Stimulated activated CD4-positive, alpha-beta T cell treated with anti-CD3 and anti-CD28 coated beads, TNF-alpha, amount 100 ng/mL, for 24 hours (primary cell): ENCODE data around the gene STPG3.
"Not testable (repeated sequence)": the region's sequence is repeated elsewhere in the genome, so short reads cannot be mapped to it uniquely, and the experiment has no call there.

ENCODE experiments used
- DNase-seq, 3 experiments: peaks; one replicate each; pipeline ENCODE4 v3.0.0-alpha.2; 2020; ENCODE audit warnings: low read depth in 3 of 3

The STPG3 gene

DNA sequence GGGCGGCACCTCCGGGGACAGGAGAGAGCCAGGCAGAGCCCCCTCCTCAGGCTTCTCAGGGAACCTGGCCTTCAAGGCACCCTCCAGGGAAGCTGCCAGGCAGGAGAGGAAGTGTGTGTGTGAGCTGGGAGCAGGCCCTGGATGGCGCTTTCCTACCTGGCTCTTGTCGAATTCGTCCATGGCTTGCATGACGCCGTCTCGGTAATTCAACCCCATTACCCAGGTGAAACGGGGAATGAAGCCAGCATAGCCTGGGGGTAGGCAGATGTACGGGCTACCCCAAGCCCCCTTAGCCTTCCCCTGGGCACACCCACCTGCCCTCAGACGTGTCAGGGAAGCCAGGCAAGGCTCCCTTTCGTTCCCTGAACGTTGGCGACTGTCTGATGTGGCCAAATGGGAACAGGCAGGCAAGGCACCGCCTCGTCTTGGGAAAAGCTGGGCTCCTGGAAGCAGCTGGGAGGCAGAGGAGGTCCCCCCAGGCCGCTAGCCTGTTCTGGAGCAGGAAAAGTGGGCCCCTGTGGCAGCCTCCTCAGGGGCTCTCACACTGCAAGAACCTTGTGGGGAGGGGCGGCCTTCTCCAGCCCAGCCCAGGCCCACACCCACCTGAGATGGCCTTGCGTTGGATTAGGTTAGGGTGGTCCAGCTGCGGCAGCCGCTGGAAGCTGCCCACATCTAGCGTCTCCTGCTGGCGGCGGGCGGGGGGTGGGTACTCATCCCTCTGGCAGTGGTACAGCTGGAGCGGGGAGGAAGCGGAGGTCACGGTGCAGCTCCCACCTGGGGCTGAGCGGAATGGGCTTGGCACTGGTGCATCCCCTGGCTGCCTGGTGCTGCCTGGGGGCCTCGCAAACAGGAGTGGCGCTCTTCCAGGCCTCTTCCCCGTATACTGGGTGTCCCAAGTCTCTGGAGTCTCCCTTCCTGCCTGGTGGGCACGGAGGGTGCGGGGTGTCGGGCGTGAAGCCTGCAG, 6.3 kb upstream of the STPG3 start:
- peak in 1 of 3 experiments; percentile 24 for DNase-seq

DNA sequence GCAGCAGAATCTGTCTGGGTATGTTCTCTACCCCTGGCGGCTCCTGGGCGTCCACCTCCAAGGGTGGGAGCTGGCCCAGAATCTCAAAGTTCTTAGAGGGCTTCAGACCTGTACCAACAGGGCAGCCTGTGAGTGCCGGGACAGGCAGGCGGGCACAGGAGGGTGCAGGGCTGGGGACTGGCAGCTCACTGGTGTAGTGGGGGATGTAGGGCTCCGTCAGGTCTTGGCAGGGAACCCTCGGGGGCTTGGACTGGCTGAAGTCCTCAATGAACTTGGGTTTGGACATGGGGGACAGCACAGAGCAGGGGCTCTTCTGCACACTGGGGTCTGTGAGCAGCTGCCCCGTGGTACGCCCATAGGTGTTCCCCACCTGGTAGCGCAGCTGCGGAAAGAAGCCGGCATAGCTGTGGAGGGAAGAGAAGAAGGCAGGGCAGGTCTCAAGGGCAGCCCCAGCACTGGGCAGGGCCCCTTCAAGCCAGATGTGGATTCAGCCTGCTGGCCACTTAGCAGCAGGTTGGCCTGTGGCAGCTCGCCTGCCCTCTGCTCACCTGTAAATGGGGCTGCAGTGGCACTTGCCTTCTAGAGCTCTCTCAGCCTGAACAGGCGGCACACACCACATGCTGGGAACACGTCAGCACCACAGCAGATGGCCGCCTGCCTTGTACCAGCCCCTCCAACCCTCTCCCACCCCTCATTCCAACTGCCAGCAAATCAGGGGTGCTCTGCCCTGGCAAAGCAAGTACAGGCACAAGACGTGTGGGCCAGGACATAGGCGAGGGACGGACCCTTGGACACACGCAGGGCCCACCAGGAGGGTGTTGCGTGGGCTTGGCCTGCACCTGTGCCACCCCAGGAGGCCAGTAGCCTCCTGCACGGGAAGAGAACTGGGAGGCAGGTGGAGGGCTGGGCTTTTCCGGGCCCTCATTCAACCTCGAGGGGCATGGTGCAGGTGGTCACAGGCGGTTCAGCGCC, 5.3 kb upstream of the STPG3 start:
- no peak for DNase-seq

DNA sequence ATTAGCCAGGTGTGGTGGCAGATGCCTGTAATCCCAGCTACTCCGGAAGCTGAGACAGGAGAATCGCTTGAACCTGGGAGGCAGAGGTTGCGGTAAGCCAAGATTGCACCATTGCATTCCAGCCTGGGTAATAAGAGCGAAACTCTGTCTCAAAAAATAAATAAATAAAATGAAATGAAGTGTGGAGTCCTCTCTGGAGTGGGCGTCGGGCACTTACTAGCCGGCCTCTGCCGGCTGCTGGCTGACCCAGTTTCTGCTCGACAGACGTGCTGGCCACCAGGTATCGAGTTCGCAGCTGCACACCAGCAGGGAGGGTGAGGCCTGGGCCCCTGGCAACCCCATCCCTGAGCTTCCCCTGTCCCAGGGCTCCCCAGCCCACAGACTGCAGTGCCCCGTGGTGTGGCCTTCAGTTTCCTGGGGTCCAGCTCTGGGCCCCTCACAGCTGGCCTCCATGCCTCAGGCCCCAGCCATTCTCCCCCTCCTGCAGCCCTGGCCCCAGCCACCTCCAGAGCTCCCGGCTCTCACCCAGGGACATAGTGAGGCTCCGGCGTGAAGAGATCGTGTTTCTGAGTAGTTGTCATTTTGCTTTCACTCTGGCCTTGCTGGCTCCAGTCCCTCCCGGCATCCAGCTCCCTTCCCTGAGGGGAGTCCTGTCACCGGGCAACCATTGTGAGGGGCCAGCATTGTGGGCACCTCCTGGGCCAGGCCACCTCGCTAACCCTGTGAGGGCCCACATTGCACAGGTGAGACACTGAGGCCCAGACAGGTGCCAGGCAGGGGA, 3.8 kb upstream of the STPG3 start:
- DNase-seq: no peak

DNA sequence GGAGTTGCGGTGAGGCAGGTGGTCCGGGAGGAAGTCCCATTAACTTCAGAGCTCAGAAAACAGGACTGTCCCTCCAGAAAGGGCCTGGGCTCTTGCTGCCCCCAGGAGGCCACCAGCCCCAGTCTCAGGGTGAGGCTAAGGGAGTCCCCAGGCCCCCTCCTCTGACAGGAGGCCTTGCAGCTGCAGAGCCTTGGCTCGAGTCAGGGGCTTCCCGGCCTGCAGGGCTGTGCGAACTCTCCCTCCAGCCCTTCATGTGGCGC, 3.2 kb upstream of the STPG3 start:
- DNase-seq: no peak

DNA sequence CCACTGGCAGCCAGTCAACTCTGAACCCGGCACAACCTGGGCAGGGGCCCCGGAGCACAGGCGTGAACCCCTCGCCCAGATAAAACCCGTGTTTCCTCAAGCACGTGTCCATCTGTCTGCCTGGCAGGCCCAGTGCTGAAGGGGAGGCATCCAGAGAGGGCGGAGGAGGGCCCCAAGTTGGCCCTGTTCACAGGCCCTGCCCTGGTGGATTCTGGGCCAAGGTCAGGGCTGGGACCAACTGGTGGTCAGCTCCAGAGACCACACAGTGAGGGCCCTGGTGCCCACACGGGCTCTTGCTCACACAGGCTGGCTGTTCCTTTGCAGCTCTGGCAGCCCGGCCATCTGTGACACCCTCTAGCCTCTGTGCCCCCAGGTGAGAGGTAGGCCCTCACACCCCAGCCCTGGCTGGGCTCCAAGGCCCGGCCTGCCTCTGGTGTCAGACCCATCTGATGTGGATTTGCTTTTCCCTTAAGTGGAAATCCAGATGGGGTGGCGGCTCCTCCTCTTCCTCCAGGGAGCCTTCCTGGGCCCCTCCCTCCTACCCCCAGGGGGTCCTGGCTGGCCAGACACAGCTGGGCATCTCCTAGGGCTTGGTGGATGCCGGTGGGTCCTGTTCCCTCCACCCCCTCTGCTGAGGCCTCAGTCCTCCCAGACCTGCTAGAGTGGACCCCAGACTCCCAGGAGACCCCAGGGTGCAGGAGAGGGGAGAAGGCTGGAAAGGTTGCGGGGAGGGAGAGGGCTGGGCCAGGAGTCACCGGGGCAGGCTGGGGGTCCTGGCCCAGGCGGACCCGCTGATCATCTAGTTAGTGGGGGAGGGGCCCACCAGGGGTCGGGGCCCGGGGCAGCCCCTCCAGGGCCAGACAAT, 525 bp upstream of the STPG3 start:
- DNase-seq: no peak

GRCh38 chr9:137251490-137252268, 593 bp downstream of the STPG3 start:
- no peak for DNase-seq

DNA sequence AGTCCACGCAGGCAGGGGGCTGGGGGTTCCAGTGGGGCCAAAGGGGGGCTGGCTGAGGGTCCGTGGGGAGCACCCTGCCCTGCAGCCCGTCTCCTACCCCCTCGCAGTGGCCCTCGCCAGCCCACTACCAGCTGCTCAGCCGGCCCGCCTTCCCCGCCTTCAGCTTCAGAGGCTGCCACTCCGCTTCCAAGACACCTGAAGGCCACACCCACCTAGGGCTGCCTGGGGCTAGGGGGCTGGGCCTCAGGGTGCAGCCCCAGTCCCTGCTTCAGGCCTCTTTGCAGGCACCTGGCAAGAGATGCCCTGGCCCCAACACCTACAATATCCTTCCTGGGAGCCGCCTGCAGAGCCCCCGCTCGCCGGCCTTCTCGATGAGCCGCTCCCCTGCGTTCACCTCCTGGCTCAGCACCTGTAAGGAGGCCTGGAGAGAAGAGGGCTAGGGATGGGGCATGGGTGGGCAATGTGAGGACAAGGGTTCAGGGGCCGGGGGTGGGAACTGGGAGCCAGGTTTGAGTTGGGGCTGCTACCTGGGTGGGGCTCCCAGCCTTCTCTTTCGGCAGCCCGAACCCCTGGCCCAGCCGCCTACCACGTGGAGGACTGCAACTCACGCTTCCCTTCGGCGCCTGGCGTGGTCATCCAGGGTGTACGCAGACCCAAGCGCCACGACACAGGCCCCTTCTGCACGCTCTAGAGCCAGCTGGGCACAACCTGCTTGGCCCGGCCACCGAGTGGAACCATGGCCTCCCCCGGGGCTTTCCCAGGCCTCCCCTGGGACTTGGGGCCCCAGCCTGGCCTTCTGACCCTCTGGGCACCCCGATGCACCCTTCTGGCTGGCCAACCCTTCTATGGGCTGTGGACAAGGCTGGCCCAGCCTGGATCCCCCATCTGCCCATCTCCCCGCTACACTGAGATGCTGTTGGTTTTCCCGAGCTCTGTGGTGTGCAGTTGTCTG, 1.7 kb downstream of the STPG3 start:
- DNase-seq: no peak

GRCh38 chr9:137253717-137254623, 2.9 kb downstream of the STPG3 start:
- DNase-seq: no peak

DNA sequence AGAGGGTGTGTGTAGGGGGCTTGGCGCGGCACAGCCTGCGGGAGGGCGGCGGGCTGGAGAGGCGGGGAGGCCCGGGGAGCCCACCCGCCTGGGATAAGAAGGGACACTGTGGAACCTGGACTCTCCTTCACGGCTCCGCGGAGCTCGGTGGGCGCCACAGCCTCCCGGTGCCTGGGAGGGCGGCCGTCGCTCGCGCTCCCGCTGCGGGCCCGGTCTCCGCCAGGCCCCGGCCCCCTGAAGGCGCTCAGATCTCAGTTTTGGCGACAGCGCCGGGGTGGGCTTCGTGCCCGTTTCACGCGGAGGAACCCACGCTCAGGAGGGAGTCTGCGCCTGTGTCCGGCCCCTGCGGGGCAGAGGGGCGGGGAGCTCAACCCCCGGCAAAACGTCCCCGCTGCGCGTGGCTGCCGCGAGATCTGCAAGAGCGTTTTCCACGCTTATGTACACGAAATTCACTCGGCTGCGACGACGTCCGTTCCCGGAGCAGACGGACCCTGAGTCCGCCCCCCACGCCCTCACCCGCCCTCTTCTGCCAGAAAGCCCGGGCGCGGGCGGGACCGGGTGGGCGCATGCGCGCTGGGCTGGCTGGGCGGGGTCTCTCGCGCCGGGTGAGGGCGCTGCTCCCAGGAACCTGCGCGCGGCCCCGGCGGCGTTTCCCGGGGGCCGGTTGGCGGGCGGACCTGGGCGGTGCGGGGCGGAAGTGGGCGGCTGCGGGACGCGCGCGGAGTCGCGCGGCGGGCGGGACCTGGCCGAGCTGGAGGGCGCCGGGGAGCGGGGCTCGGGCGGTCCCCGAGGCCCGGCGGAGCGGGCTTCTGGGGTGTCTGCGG, 3.8 kb downstream of the STPG3 start, which contains the start of gene NELFB:
Gene NELFB, plus strand, starts transcription at position 704 of the 824 bp plus-strand sequence.
- DNase-seq: peak; percentile 87 to 96 (median 96)

- DNase-seq: no peak
These were observed 4.5 kb downstream of the STPG3 start for GRCh38 chr9:137255448-137256114.

DNA sequence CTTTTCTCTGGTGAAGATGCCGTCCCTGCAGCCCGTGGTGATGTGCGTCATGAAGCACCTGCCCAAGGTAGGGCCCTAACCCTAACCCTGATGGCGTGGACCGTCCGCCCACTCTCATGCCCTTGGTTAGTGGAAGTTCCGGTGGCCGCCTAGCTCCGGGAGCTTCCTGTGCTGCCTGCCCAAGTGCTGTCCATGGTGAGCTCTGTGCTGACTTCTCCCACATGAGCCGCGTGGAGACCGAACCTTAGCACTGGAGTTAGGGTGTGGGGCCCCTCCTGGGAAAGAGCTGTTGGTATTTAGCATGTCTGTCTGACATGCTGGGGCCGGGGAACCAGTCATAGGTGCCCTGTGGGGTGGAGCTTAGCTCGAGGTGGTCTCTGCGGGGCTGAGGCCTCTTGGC, 5.3 kb downstream of the STPG3 start:
- no peak for DNase-seq

- no peak for DNase-seq
These were observed 5.8 kb downstream of the STPG3 start for GRCh38 chr9:137256856-137257255.

- DNase-seq: not testable (repeated sequence)
These were observed 11.3 kb downstream of the STPG3 start for GRCh38 chr9:137262173-137262908.

DNA sequence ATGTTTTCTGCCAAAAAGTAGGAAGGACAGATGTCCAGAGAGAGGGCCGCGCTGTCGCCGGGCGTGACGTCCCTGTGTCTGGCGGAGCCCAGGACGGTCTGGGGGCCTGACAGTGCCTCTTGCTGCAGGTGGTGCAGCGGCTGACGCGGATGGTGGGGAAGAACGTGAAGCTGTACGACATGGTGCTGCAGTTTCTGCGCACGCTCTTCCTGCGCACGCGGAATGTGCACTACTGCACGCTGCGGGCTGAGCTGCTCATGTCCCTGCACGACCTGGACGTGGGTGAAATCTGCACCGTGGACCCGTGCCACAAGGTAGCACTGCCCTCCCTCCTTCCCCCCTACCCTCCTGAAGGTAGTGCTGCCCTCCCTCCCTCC, 11.8 kb downstream of the STPG3 start:
- DNase-seq: no peak

GRCh38 chr9:137263506-137263905, 12.4 kb downstream of the STPG3 start:
- DNase-seq: no peak

GRCh38 chr9:137264067-137264466, 13.0 kb downstream of the STPG3 start:
- no peak for DNase-seq
